Glomerular endothelial cell (primary cell): ENCODE measurements around the gene ATL1. TPM values are rescaled to one million over a fixed set of nuclear protein-coding genes. Genes with fewer than 3 reads are reported as not detected.
A peak's percentile ranks its signal among the peaks of the same experiment; 100 is the strongest.
"Not testable (repeated sequence)": the region's sequence is repeated elsewhere in the genome, so short reads cannot be mapped to it uniquely, and the experiment has no call there.

ENCODE experiments used
- DNase-seq: peaks from one replicate; pipeline ENCODE4 v3.0.0-alpha.2; 2011; ENCODE audit warnings: low read depth, low spot score; ENCODE audit errors: extremely low read depth
- total RNA-seq: library from RNA; depleted of rRNA; stranded (reverse); fragments of >200 nt; gene quantifications from 2 replicates; pipeline ENCODE4 v1.2.3, GENCODE V29; 2015

Gene ATL1
- total RNA-seq, 1 donor from 2014 or later = 2.9 TPM

GRCh38 chr14:50600849-50601248 lies 40.9 kb downstream of the ATL1 start:
- no peak for DNase-seq

GRCh38 chr14:50601394-50601793 lies 41.4 kb downstream of the ATL1 start:
- DNase-seq = no peak

DNA sequence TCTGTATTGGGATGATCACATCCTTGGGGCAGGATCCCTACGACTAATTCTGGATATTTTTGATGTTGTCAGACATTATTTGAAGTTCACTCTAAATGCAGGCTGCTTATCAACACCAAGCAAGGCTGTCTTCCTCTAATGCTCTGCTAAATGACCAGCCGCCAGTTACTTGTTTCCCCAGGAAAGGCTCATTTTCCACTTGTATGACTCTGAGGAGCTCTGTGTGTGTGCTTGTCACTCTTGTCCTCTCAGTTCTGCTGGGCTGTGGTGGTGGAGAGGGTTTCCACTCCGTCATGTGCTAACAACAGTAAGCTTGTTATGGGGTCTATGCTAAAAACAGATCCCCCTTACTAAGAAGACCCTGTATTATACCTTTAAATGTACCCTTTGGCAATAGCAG lies 42.1 kb downstream of the ATL1 start:
- DNase-seq = no peak

- no peak for DNase-seq
Observed at GRCh38 chr14:50603565-50603964, 43.6 kb downstream of the ATL1 start.

- DNase-seq = peak; percentile 45
Observed at GRCh38 chr14:50605766-50606165, 45.8 kb downstream of the ATL1 start.

DNA sequence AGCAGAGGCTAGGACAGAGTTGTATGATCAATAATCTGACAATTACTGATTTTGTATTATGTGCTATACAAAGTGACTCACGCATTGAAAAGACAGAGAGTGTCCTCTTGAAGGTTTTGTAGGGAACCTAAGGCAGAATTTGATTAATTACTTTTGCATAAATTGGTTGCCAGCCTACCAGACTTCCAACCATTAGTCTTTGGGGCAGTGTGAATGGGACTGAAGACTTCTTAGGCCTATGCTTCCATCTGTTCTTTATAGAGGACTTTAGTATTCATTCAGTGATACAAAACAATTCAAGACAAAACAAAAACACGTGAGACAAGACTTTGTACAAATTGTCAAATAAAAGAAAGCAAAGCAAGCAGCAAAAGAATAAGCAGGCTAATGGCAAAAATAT lies 46.5 kb downstream of the ATL1 start:
- DNase-seq = no peak

DNA sequence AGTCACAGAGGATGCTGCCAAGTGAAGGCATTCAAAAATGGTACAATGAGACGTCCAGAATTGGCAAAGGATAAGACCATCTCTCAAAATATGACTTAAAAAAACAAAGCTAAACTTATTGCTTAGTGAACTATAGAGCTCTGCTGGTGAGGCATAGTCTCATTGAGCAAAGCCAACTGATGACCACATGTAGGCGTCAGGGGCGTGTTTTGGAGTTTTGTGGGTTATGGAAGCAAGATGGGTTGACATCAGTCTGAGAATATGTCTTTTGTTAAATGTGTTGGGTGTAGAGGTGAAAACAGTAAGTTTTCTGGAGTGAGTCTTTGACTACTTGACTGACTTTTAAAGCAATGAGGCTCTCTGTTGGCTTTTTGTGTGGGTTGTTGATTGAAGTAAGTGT lies 47.2 kb downstream of the ATL1 start:
- DNase-seq = no peak

DNA sequence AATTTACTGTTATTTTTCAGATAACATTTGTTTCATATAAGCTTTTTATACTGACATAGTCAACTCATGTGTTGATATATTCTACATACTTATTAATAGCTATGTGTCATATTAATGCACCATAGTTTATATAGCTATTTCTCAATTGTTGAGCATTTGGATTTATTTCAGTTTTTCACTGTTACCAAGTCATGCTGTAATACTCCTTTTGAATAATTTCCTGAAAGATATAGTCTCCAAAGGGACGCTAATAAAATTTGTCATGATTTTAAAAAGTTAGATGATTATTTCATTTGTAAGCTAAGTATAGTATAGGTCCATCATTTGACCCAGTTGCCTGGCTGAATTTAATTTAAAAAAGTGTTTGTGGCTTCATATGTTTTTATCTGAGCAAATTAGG lies 47.8 kb downstream of the ATL1 start:
- no peak for DNase-seq

- no peak for DNase-seq
Observed at GRCh38 chr14:50608302-50608851, 48.4 kb downstream of the ATL1 start.

- DNase-seq = no peak
Observed at GRCh38 chr14:50610465-50610864, 50.5 kb downstream of the ATL1 start.

- DNase-seq = no peak
Observed at GRCh38 chr14:50612806-50613205, 52.9 kb downstream of the ATL1 start.

DNA sequence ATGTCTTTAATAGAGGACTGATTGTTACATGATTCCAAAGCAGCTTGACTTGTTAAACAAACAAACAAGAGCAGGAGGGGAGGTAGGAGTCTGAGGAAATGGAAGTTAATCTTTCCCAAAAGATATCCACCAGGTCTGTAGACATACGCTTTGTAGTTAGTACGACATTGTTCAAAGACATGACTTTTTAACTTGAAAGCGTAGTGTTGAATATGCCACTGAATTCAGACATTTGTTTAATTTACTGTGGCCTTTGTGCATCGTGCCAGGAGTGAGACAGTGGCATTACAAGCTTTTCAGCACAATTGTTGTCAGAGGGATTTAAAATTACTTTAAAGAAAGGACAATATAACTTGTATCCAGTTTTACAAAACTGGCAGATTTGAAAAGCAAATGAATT lies 55.1 kb downstream of the ATL1 start:
- DNase-seq = no peak

- no peak for DNase-seq
Observed at GRCh38 chr14:50615552-50615951, 55.6 kb downstream of the ATL1 start.

GRCh38 chr14:50616275-50616674 lies 56.3 kb downstream of the ATL1 start:
- no peak for DNase-seq

DNA sequence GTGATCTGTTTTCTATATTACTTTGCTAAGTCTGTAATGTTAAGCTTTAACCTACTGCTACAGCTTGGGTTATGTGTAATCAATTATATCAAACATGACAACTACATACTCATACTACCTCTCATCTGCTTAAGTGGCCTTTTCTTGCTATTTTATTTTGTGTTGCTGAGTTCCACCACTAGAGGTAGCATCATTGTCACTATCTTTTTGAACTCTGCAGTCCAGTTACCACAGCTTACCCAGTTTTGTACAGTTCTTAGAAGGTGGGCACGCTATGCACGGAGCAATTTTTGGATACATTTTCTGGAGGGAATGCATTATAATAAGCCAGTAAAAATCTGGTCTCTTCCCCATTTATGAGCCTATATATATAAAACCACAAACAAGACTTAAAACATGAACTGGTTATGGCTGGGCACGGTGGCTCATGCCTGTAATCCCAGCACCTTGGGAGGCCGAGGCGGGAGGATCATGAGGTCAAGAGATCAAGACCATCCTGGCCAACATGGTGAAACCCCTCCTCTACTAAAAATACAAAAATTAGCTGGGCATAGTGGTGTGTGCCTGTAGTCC lies 59.7 kb downstream of the ATL1 start:
- DNase-seq = no peak

GRCh38 chr14:50620341-50620740 lies 60.4 kb downstream of the ATL1 start:
- DNase-seq = no peak

GRCh38 chr14:50622978-50623377 lies 63.0 kb downstream of the ATL1 start:
- DNase-seq = no peak

GRCh38 chr14:50624447-50624846 lies 64.5 kb downstream of the ATL1 start:
- DNase-seq = no peak

GRCh38 chr14:50624947-50625346 lies 65.0 kb downstream of the ATL1 start:
- DNase-seq = not testable (repeated sequence)

- DNase-seq = no peak
Observed at GRCh38 chr14:50631408-50631821, 71.5 kb downstream of the ATL1 start.

GRCh38 chr14:50633954-50634353 lies 74.0 kb downstream of the ATL1 start:
- DNase-seq = no peak

GRCh38 chr14:50635141-50635540 lies 75.2 kb downstream of the ATL1 start:
- DNase-seq = no peak

DNA sequence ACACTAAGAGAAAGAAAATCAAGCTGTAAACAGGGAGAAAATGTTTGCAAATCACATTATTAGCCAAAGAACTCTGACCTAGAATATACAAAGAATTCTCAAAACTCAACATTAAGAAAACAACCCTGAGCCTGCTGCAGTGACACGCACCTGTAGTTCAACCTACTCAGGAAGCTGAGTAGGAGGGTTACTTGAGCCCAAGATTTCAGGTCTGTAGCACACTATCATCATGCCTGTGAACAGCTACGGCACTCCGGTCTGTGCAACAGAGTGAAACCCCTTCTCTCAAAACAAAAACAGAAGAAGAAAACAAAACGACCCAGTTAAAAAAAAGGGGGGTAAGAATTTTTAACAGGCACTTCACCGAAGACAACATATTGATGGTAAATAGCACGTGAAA lies 87.3 kb downstream of the ATL1 start:
- no peak for DNase-seq
